ENCODE results near the gene DENND6B. TPM values are rescaled to one million over a fixed set of nuclear protein-coding genes. Genes with fewer than 3 reads are reported as not detected.

DENND6B gene
- total RNA-seq, 3 donors from 2014 or later: 1.8 to 6.9 (median 5.4) TPM

GRCh38 chr22:50289942-50290630 lies 36.7 kb downstream of the DENND6B start:
- H3K27ac ChIP-seq: no peak overlapping the region
- no peaks in the 10 kb centered on the region for H3K36me3 ChIP-seq
- intact Hi-C loops (cut with DNase I; ENCODE audit: low total_unique reads): no loop called here
- DNase-seq (ENCODE audit: low spot score in 2 of 2): no peak
- peaks cover 17 to 21% of the 10 kb centered on the region in 2 donors for H3K4me1 ChIP-seq
- no peaks in the 10 kb centered on the region for H3K27me3 ChIP-seq
- TF ChIP-seq POLR2AphosphoS5 (IDR thresholded peaks at IDR 0.05) (no peak), POLR2A (IDR thresholded peaks at IDR 0.05) (no peak), CTCF (IDR thresholded peaks at IDR 0.05) (no peak)
- H3K4me3 ChIP-seq: no peak overlapping the region
- no peaks in the 10 kb centered on the region for H3K9me3 ChIP-seq

GRCh38 chr22:50289151-50289941 lies 37.5 kb downstream of the DENND6B start:
- peaks cover 17% of the 10 kb centered on the region in 2 donors for H3K4me1 ChIP-seq
- H3K4me3 ChIP-seq: no peak overlapping the region

GRCh38 chr22:50287731-50288130 lies 39.1 kb downstream of the DENND6B start:
- no peaks in the 10 kb centered on the region for H3K9me3 ChIP-seq
- H3K27me3 ChIP-seq: no peaks in the 10 kb centered on the region
- intact Hi-C loops (cut with DNase I; ENCODE audit: low total_unique reads): no loop called here
- H3K4me1 ChIP-seq: peaks cover under 1 to 3% of the 10 kb centered on the region in 2 donors
- H3K4me3 ChIP-seq: no peak overlapping the region
- DNase-seq (ENCODE audit: low spot score in 2 of 2): no peak
- peak overlapping the region in 1 of 2 donors; percentile 33 for H3K27ac ChIP-seq
- TF ChIP-seq CTCF (IDR thresholded peaks at IDR 0.05) (no peak), POLR2A (IDR thresholded peaks at IDR 0.05) (no peak), POLR2AphosphoS5 (IDR thresholded peaks at IDR 0.05) (no peak)
- no peaks in the 10 kb centered on the region for H3K36me3 ChIP-seq

More at GRCh38 chr22:50289151-50289941, 37.5 kb downstream of the DENND6B start:
- no peaks in the 10 kb centered on the region for H3K9me3 ChIP-seq
- H3K36me3 ChIP-seq: no peaks in the 10 kb centered on the region
- no peak for DNase-seq (ENCODE audit: low spot score in 2 of 2)
- no peaks in the 10 kb centered on the region for H3K27me3 ChIP-seq
- TF ChIP-seq POLR2A (IDR thresholded peaks at IDR 0.05): no peak
- no peak for TF ChIP-seq POLR2AphosphoS5 (IDR thresholded peaks at IDR 0.05)
- no peak for TF ChIP-seq CTCF (IDR thresholded peaks at IDR 0.05)
- intact Hi-C loops (cut with DNase I; ENCODE audit: low total_unique reads): no loop called here
- H3K27ac ChIP-seq: peak overlapping the region in 1 of 2 donors; percentile 29

GRCh38 chr22:50286701-50287318 lies 40.0 kb downstream of the DENND6B start:
- intact Hi-C loops (cut with DNase I; ENCODE audit: low total_unique reads): no loop called here
- Histone ChIP-seq H3K27ac (no peak overlapping the region), H3K27me3 (no peaks in the 10 kb centered on the region), H3K4me3 (no peak overlapping the region), H3K9me3 (no peaks in the 10 kb centered on the region), H3K36me3 (no peaks in the 10 kb centered on the region), H3K4me1 (peaks cover 0 to 5% of the 10 kb centered on the region in 2 donors)
- DNase-seq (ENCODE audit: low spot score in 2 of 2): no peak
- TF ChIP-seq POLR2A (IDR thresholded peaks at IDR 0.05) (no peak), CTCF (IDR thresholded peaks at IDR 0.05) (no peak), POLR2AphosphoS5 (IDR thresholded peaks at IDR 0.05) (no peak)
